Stimulated activated CD4-positive, alpha-beta T cell treated with anti-CD3 and anti-CD28 coated beads, Interleukin-12 subunit alpha, Interleukin-12 subunit beta, amount 100 ng/mL, for 48 hours (primary cell): Measurements from ENCODE around the gene P4HA2.
"Not testable (repeated sequence)": the region's sequence is repeated elsewhere in the genome, so short reads cannot be mapped to it uniquely, and the experiment has no call there.

Source experiments
- DNase-seq, 3 donors: peaks; one replicate each; pipeline ENCODE4 v3.0.0-alpha.2; 2020; ENCODE audit warnings: low read depth in 2 of 3, low spot score in 1 of 3

Gene P4HA2

DNA sequence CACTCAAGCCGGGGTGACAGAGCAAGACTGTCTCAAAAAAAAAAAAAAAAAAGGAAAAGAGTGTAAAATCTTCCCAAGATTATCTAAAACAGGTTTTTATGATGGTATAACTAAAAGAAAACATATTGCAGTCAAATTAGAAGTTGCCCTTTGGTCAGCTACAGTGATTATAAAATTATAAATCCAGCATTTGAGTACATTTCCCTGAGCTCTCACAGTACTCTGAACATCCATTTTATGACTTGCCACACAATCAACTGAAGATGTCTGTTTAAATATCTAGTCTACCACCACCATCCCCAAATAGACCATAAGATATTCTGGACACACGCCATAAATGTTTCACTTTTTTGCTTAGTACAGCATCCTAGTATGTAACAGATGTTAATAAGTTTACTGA is 77.1 kb downstream of the P4HA2 start:
- DNase-seq: no peak

- DNase-seq: no peak
Measured at GRCh38 chr5:132147663-132148062, 80.0 kb downstream of the P4HA2 start.

- DNase-seq: not testable (repeated sequence)
Measured at GRCh38 chr5:132145326-132145725, 82.3 kb downstream of the P4HA2 start.

DNA sequence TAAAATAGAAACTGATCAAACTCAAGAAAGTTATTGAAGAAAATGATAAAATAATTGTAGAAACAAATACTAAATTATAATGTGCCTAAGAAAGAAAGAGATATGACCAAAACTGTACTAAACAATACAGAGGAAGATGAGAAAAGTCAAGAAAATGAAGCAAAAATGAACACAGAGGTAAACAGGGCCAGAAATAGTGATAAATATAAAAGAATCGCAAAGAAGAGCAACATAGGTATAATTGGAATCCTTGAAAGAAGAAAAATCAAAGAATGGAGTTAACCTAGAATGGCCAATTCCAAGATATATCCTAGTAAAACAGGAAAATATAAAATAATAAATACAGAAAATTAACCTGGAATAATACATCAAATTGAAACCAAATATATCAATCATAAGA is 84.5 kb downstream of the P4HA2 start:
- no peak for DNase-seq

GRCh38 chr5:132142459-132142858 is 85.2 kb downstream of the P4HA2 start:
- no peak for DNase-seq
